Fibroblast of skin of right biceps (primary cell): Measurements from ENCODE around the gene NHEJ1.

Experiments
- DNase-seq: peaks from one replicate; pipeline ENCODE4 v3.0.0-alpha.2; 2013

NHEJ1 gene

GRCh38 chr2:219165058-219165911 is 4.7 kb upstream of the NHEJ1 start:
- DNase-seq, result no peak

GRCh38 chr2:219163156-219163555 is 2.5 kb upstream of the NHEJ1 start:
- no peak for DNase-seq

- DNase-seq, result no peak
Measured at GRCh38 chr2:219161097-219161496, 482 bp upstream of the NHEJ1 start.

GRCh38 chr2:219159771-219160185 is 837 bp downstream of the NHEJ1 start:
- no peak for DNase-seq

- DNase-seq, result peak; percentile 68
Measured at GRCh38 chr2:219158586-219158985, 2.0 kb downstream of the NHEJ1 start.

GRCh38 chr2:219158025-219158424 is 2.6 kb downstream of the NHEJ1 start:
- DNase-seq, result no peak

GRCh38 chr2:219157396-219157795 is 3.2 kb downstream of the NHEJ1 start:
- no peak for DNase-seq

- peak; percentile 70 for DNase-seq
Measured at GRCh38 chr2:219155054-219155644, 5.5 kb downstream of the NHEJ1 start.

GRCh38 chr2:219149667-219150066 is 10.9 kb downstream of the NHEJ1 start:
- DNase-seq, result no peak

- peak; percentile 47 for DNase-seq
Measured at GRCh38 chr2:219142329-219142728, 18.3 kb downstream of the NHEJ1 start.

- DNase-seq, result no peak
Measured at GRCh38 chr2:219140722-219141121, 19.9 kb downstream of the NHEJ1 start.

GRCh38 chr2:219133976-219134375 is 26.6 kb downstream of the NHEJ1 start:
- no peak for DNase-seq

GRCh38 chr2:219131744-219132143 is 28.9 kb downstream of the NHEJ1 start:
- DNase-seq, result no peak

GRCh38 chr2:219131327-219131726 is 29.3 kb downstream of the NHEJ1 start:
- no peak for DNase-seq

GRCh38 chr2:219129589-219129988 is 31.0 kb downstream of the NHEJ1 start:
- no peak for DNase-seq

- no peak for DNase-seq
Measured at GRCh38 chr2:219128396-219128795, 32.2 kb downstream of the NHEJ1 start.

- no peak for DNase-seq
Measured at GRCh38 chr2:219127037-219127635, 33.5 kb downstream of the NHEJ1 start.

GRCh38 chr2:219126555-219126954 is 34.1 kb downstream of the NHEJ1 start:
- DNase-seq, result no peak

GRCh38 chr2:219125886-219126270 is 34.7 kb downstream of the NHEJ1 start:
- DNase-seq, result no peak

GRCh38 chr2:219125225-219125885 is 35.3 kb downstream of the NHEJ1 start:
- peak; percentile 62 for DNase-seq

- no peak for DNase-seq
Measured at GRCh38 chr2:219124381-219125110, 36.1 kb downstream of the NHEJ1 start.

GRCh38 chr2:219123356-219124135 is 37.1 kb downstream of the NHEJ1 start:
- no peak for DNase-seq
